ENCODE data around the gene CAMK4. TPM values are rescaled to one million over a fixed set of nuclear protein-coding genes. Genes with fewer than 3 reads are reported as not detected.
A peak's percentile ranks its signal among the peaks of the same experiment; 100 is the strongest.
"Not testable (repeated sequence)": the region's sequence is repeated elsewhere in the genome, so short reads cannot be mapped to it uniquely, and the experiment has no call there.

CAMK4 gene
- polyA plus RNA-seq, 1 donor = 10.9 TPM

DNA sequence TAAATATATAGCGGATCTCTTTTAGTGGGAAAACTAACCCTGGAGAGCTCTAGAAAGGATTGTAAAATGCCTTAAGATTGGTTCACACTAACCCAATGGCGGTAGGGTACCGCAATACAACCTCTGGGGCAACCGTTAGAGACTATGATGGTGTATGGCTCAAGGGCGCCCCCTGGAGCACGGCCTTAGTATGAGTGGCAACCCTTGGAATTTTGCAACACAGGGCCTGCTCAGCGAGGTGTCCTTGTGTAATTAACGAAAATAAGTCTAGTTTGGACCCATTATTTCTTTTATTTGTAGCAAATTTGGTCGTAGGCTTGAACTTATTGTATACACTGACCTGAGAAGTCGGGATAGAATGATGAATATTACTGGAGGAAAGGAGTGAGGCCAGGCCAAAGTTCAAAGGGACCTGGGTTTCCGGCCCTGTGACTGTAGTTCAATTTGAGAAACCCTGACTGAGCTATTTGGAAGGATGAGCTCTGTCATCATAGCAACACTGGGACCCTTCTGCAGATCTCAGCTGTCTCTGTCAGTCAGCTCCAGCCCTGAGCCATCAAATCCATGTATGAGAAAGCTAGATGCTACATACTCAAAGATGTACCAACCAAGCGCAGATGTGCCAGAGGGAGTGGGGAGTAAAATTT lies 54.8 kb downstream of the CAMK4 start:
- Histone ChIP-seq H3K9me3 (ENCODE audit: control insufficient read depth, low read depth, low read length) (no peaks in the 10 kb centered on the region), H3K27ac (ENCODE audit: low read length) (no peak overlapping the region), H3K4me1 (ENCODE audit: control insufficient read depth, insufficient read depth, low read length) (no peaks in the 10 kb centered on the region), H3K4me3 (ENCODE audit: low read length) (no peak overlapping the region), H3K36me3 (ENCODE audit: control insufficient read depth, insufficient read depth, low read length) (no peaks in the 10 kb centered on the region), H3K27me3 (ENCODE audit: control insufficient read depth, insufficient read depth, low read length) (no peaks in the 10 kb centered on the region)
- 73% methylated on average over 2 of the region's 12 CpGs for WGBS (ENCODE audit: insufficient coverage, low lambda C conversion rate)
- peak in 1 of 2 donors; percentile 20 for DNase-seq

DNA sequence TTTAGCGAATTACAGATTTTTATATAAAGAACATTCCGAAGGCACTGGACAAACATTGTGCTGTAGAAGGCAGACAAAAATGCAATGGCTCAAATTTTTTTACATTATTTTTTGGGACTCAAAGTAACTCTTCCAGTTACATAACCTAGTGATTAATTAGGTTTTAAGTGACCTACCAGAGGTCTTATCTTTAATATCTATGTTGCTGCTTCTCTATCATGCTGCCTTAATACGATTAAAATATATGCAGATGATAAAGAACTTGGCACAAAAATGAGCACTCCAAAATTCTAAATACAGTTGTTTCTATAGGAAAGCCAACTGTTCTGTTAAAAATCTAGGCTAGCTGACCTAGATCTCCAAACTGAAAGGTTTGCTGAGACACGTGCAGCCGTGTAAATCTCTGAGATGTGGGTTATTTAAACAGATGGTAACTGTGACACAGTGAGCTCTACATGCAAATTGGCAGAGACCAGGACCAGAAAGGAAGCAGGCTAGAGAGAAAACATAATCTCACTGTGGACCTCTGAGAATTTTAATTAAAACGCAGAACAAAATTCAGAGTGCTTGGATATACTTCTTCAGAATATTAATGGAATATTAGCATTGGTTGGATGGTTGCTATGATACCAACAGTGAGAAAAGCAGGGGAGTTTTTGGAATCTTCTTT lies 56.2 kb downstream of the CAMK4 start:
- no peak overlapping the region for H3K27ac ChIP-seq (ENCODE audit: low read length)
- no peaks in the 10 kb centered on the region for H3K9me3 ChIP-seq (ENCODE audit: control insufficient read depth, low read depth, low read length)
- no peaks in the 10 kb centered on the region for H3K4me1 ChIP-seq (ENCODE audit: control insufficient read depth, insufficient read depth, low read length)
- H3K27me3 ChIP-seq (ENCODE audit: control insufficient read depth, insufficient read depth, low read length) = no peaks in the 10 kb centered on the region
- H3K4me3 ChIP-seq (ENCODE audit: low read length) = no peak overlapping the region
- DNase-seq = peak in 1 of 2 donors; percentile 6
- 100% methylated on average over 2 of the region's 6 CpGs for WGBS (ENCODE audit: insufficient coverage, low lambda C conversion rate)
- H3K36me3 ChIP-seq (ENCODE audit: control insufficient read depth, insufficient read depth, low read length) = no peaks in the 10 kb centered on the region

DNA sequence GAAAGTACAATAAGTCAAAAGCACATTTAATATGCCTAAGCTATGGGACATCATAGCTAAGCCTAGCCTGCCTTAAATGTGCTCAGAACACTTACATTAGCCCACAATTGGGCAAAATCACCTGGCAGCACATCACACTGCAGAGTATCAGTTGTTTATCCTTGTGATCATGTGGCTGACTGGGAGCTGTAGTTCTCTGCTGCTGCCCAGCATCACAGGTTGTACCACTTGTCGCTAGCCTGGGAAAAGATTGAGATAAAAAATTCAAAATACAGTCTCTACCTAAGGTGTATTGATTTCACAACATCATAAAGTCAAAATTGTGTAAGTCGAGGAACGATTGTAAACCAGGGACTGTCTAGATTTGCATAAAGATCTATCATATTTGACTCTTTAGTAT lies 58.6 kb downstream of the CAMK4 start:
- Histone ChIP-seq H3K9me3 (ENCODE audit: control insufficient read depth, low read depth, low read length) (no peaks in the 10 kb centered on the region), H3K27me3 (ENCODE audit: control insufficient read depth, insufficient read depth, low read length) (no peaks in the 10 kb centered on the region), H3K4me1 (ENCODE audit: control insufficient read depth, insufficient read depth, low read length) (no peaks in the 10 kb centered on the region), H3K4me3 (ENCODE audit: low read length) (no peak overlapping the region), H3K36me3 (ENCODE audit: control insufficient read depth, insufficient read depth, low read length) (no peaks in the 10 kb centered on the region), H3K27ac (ENCODE audit: low read length) (no peak overlapping the region)
- WGBS (ENCODE audit: insufficient coverage, low lambda C conversion rate) = 83% methylated on average over 2 of the region's 3 CpGs
- DNase-seq = no peak

DNA sequence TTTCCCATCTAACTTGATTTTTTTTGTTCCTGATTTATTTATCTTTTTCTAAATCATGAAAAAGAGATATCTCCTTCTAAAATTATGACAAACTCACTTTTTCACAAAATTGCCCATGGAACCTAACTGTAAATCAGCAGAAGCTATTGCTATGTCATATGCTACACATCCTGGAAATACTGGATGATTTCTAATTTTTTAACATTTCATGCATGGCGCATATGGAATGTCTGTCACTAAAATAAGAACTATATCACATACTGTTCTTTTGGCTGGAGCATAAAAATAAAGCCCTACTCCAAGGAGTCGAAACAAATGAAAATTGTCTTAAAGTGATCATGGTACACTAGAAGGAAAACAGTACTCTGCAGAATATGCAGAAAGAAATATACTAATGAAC lies 60.6 kb downstream of the CAMK4 start:
- Histone ChIP-seq H3K4me3 (ENCODE audit: low read length) (no peak overlapping the region), H3K27me3 (ENCODE audit: control insufficient read depth, insufficient read depth, low read length) (no peaks in the 10 kb centered on the region), H3K4me1 (ENCODE audit: control insufficient read depth, insufficient read depth, low read length) (no peaks in the 10 kb centered on the region), H3K9me3 (ENCODE audit: control insufficient read depth, low read depth, low read length) (no peaks in the 10 kb centered on the region), H3K27ac (ENCODE audit: low read length) (no peak overlapping the region), H3K36me3 (ENCODE audit: control insufficient read depth, insufficient read depth, low read length) (no peaks in the 10 kb centered on the region)
- no peak for DNase-seq
- no CpG with 5 or more reads among the region's 2 CpGs for WGBS (ENCODE audit: insufficient coverage, low lambda C conversion rate)

DNA sequence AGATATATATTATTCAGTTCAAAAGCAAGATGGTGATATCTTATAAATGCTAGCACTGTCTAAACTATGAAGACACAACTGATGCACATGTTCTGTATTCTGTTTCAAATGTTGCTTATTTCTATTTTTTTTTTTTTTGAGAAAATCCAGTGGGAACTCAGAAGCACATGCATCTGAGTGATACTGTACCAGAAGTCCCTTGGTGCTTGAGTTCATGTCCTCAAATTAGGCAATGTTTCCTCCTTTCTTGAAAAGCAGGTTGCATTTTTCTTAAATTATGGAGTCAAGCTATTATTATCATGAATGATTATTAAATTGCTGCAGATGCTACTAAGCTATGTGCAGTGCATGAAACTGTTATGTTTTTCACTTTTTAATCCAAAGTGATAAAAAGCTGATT lies 70.4 kb downstream of the CAMK4 start:
- no peak overlapping the region for H3K27ac ChIP-seq (ENCODE audit: low read length)
- H3K9me3 ChIP-seq (ENCODE audit: control insufficient read depth, low read depth, low read length) = no peaks in the 10 kb centered on the region
- no peak for DNase-seq
- no peaks in the 10 kb centered on the region for H3K27me3 ChIP-seq (ENCODE audit: control insufficient read depth, insufficient read depth, low read length)
- no peak overlapping the region for H3K4me3 ChIP-seq (ENCODE audit: low read length)
- no peaks in the 10 kb centered on the region for H3K4me1 ChIP-seq (ENCODE audit: control insufficient read depth, insufficient read depth, low read length)
- H3K36me3 ChIP-seq (ENCODE audit: control insufficient read depth, insufficient read depth, low read length) = no peaks in the 10 kb centered on the region

DNA sequence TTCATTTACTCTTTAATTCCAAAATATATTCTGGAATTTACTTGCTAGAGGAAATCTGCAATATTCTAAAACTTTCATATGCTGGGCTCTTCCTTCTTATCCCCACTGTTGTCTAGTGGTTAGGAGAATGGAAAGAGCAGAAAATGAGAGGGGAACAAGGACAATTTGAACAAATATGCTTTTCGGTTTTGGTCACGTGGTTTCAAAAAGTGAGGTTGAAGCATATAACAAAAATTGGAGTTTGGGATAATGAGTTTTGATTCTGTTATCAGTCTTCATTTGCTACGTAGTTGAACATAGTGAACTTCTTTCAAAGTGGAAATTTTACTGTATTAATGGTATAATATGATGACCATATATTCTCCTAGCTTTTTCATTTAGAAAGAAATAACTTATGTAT lies 71.5 kb downstream of the CAMK4 start:
- Histone ChIP-seq H3K36me3 (ENCODE audit: control insufficient read depth, insufficient read depth, low read length) (no peaks in the 10 kb centered on the region), H3K4me1 (ENCODE audit: control insufficient read depth, insufficient read depth, low read length) (no peaks in the 10 kb centered on the region), H3K4me3 (ENCODE audit: low read length) (no peak overlapping the region), H3K27ac (ENCODE audit: low read length) (no peak overlapping the region), H3K9me3 (ENCODE audit: control insufficient read depth, low read depth, low read length) (no peaks in the 10 kb centered on the region), H3K27me3 (ENCODE audit: control insufficient read depth, insufficient read depth, low read length) (no peaks in the 10 kb centered on the region)
- DNase-seq = no peak
- WGBS (ENCODE audit: insufficient coverage, low lambda C conversion rate) = 95% methylated on average over 2 of the region's 3 CpGs

DNA sequence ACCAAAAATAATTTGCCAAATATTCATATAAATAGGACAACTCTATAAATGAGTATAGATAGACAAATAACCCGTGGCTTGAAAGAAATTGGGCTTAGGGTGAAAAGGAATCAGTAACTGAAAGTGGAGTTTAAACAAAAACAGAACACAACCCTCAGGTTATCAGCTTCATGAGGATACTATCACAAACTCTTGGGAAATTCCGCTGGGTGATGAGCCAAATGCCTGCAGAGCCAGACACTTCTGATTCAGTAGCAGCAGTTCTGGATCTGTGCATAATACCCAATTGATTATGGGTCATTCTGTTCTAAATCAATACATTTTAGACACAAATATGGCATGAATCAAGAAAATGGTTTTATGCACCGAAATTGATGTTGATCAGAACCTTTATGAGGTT lies 72.4 kb downstream of the CAMK4 start:
- no peaks in the 10 kb centered on the region for H3K27me3 ChIP-seq (ENCODE audit: control insufficient read depth, insufficient read depth, low read length)
- no peak overlapping the region for H3K27ac ChIP-seq (ENCODE audit: low read length)
- 100% methylated on average over 1 of the region's 3 CpGs for WGBS (ENCODE audit: insufficient coverage, low lambda C conversion rate)

DNA sequence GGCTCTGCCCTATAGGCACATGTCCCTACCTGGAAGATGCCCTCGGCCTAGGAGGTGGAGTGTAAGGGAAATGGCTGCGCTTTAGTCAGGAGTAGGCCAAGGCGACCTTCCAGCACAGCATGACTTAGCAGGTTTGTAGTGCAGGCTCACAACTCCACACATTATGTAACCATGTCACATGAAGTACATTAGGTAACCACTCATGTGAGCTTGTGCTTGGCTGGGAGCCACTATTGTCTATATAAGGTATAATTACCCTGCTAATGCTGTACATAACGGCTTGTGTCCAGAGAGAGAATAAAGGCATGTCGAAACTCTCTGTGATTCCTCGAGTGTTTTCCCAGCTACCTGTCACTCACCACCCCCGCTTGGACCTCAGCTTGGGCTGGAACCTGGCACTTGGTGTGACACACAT lies 74.9 kb downstream of the CAMK4 start:
- H3K27ac ChIP-seq (ENCODE audit: low read length) = no peak overlapping the region
- no CpG with 5 or more reads among the region's 7 CpGs for WGBS (ENCODE audit: insufficient coverage, low lambda C conversion rate)
- no peaks in the 10 kb centered on the region for H3K9me3 ChIP-seq (ENCODE audit: control insufficient read depth, low read depth, low read length)
- no peak overlapping the region for H3K4me3 ChIP-seq (ENCODE audit: low read length)
- H3K27me3 ChIP-seq (ENCODE audit: control insufficient read depth, insufficient read depth, low read length) = no peaks in the 10 kb centered on the region
- H3K4me1 ChIP-seq (ENCODE audit: control insufficient read depth, insufficient read depth, low read length) = no peaks in the 10 kb centered on the region
- no peaks in the 10 kb centered on the region for H3K36me3 ChIP-seq (ENCODE audit: control insufficient read depth, insufficient read depth, low read length)
- no peak for DNase-seq

More for the DNA sequence above, 72.4 kb downstream of the CAMK4 start:
- H3K4me1 ChIP-seq (ENCODE audit: control insufficient read depth, insufficient read depth, low read length) = no peaks in the 10 kb centered on the region
- DNase-seq = no peak
- H3K36me3 ChIP-seq (ENCODE audit: control insufficient read depth, insufficient read depth, low read length) = no peaks in the 10 kb centered on the region
- no peak overlapping the region for H3K4me3 ChIP-seq (ENCODE audit: low read length)
- no peaks in the 10 kb centered on the region for H3K9me3 ChIP-seq (ENCODE audit: control insufficient read depth, low read depth, low read length)

DNA sequence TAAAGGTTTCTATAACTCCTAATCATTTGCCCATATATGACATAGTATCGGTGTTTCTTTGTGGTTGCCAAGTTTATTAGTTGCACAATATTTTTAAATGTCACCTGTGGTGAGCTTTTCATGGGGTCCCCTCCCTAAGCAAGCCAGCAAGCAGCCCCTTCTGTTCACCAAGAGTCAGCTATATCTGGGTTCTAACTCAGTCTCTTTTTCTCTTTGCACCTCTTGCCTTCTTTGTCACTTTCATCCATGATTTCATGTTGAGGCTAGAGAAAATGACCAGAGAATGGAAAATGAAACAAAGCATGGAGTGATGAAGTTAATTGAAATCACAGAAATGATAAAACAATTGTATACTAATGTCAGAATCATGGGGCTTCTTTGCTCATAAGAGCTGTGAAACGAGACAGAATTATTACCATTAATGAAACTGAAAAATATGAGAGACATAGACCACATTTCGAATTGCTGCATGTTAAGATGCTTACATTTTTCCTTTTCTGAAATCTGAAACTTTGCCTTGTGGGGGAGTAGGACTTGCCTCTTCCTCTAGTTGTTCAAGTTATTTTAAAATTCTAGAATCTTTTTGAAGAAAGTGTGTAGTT lies 75.7 kb downstream of the CAMK4 start:
- Histone ChIP-seq H3K27ac (ENCODE audit: low read length) (no peak overlapping the region), H3K9me3 (ENCODE audit: control insufficient read depth, low read depth, low read length) (no peaks in the 10 kb centered on the region), H3K36me3 (ENCODE audit: control insufficient read depth, insufficient read depth, low read length) (no peaks in the 10 kb centered on the region), H3K4me1 (ENCODE audit: control insufficient read depth, insufficient read depth, low read length) (no peaks in the 10 kb centered on the region), H3K27me3 (ENCODE audit: control insufficient read depth, insufficient read depth, low read length) (no peaks in the 10 kb centered on the region), H3K4me3 (ENCODE audit: low read length) (no peak overlapping the region)
- no peak for DNase-seq
- 92% methylated on average over 3 of the region's 3 CpGs for WGBS (ENCODE audit: insufficient coverage, low lambda C conversion rate)

DNA sequence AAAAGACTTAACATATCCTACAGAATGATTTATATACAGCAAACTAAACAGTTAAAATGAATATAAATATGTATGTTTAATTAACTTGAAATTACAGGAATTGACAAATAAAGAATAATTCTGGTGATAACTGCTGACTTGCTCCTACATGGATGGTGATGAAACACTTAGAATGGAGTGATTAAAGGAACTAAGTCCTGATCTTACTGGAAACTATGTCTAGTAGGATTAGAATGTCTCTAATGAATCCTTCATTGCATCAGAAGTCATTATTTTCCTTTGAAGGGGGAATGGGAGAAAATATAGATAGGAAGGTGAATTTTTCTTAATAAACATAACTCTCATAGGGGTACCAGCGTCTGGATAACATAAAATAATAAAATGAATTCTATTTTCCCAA lies 77.1 kb downstream of the CAMK4 start:
- Histone ChIP-seq H3K27ac (ENCODE audit: low read length) (no peak overlapping the region), H3K4me3 (ENCODE audit: low read length) (no peak overlapping the region), H3K27me3 (ENCODE audit: control insufficient read depth, insufficient read depth, low read length) (no peaks in the 10 kb centered on the region), H3K4me1 (ENCODE audit: control insufficient read depth, insufficient read depth, low read length) (no peaks in the 10 kb centered on the region), H3K9me3 (ENCODE audit: control insufficient read depth, low read depth, low read length) (no peaks in the 10 kb centered on the region), H3K36me3 (ENCODE audit: control insufficient read depth, insufficient read depth, low read length) (no peaks in the 10 kb centered on the region)
- DNase-seq = no peak
- WGBS (ENCODE audit: insufficient coverage, low lambda C conversion rate) = no CpG with 5 or more reads among the region's 1 CpG

DNA sequence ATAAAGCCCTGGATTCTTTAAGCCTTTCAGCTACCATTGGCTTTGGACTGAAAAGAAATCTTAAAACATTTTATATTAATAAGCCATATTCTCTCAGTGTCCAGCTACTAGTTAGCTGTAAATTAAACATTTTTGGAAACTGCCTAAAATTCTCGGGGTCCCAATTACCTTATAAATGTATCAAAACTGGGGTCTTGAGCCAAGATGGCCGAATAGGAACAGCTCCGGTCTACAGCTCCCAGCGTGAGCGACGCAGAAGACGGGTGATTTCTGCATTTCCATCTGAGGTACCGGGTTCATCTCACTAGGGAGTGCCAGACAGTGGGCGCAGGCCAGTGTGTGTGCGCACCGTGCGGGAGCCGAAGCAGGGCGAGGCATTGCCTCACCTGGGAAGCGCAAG lies 77.9 kb downstream of the CAMK4 start:
- not testable (repeated sequence) for H3K4me3 ChIP-seq (ENCODE audit: low read length); H3K27ac ChIP-seq (ENCODE audit: low read length); H3K4me1 ChIP-seq (ENCODE audit: control insufficient read depth, insufficient read depth, low read length); H3K9me3 ChIP-seq (ENCODE audit: control insufficient read depth, low read depth, low read length); DNase-seq; H3K36me3 ChIP-seq (ENCODE audit: control insufficient read depth, insufficient read depth, low read length); H3K27me3 ChIP-seq (ENCODE audit: control insufficient read depth, insufficient read depth, low read length)
- no CpG with 5 or more reads among the region's 15 CpGs for WGBS (ENCODE audit: insufficient coverage, low lambda C conversion rate)

Measured in large intestine (tissue), 3 donors.